Kidney (tissue), 14 donors: Measurements from ENCODE around the gene USP48. TPM values are rescaled to one million over a fixed set of nuclear protein-coding genes. Genes with fewer than 3 reads are reported as not detected.

ENCODE experiments used
- DNase-seq, 5 donors: peaks; one replicate each; pipeline ENCODE4 v3.0.0-alpha.2; 2013 to 2020
- FAIRE-seq: peaks from 2 replicates; lab custom pipeline; 2012; peaks lifted over from hg19 to GRCh38; lab: Jason Lieb, UNC
- H3K27ac ChIP-seq, 2 donors: one replicate each; pipeline ENCODE4 v1.7.0; 2013; ENCODE audit warnings: low read depth in 2 of 2, low read length in 2 of 2, inconsistent platforms in 1 of 2
- H3K27me3 ChIP-seq: one replicate; pipeline ENCODE4 v1.7.1; 2013; ENCODE audit warnings: low read length, inconsistent platforms; ENCODE audit not compliant: control insufficient read depth, insufficient read depth
- H3K36me3 ChIP-seq, 3 donors: one replicate each; pipeline versions ENCODE4 v1.7.0 to v1.7.1; 2013; ENCODE audit warnings: low read length in 3 of 3, control low read depth in 1 of 3, inconsistent platforms in 1 of 3; ENCODE audit not compliant: insufficient read depth in 3 of 3, control insufficient read depth in 2 of 3
- H3K4me1 ChIP-seq, 3 donors: one replicate each; pipeline versions ENCODE4 v1.7.0 to v1.7.1; 2013; ENCODE audit warnings: low read length in 3 of 3, inconsistent platforms in 1 of 3, low read depth in 1 of 3; ENCODE audit not compliant: control insufficient read depth in 2 of 3, insufficient read depth in 2 of 3
- H3K4me3 ChIP-seq, 3 donors: one replicate each; pipeline versions ENCODE4 v1.7.0 to v1.8.1; 2013; ENCODE audit warnings: low read length in 3 of 3, control low read depth in 1 of 3, inconsistent platforms in 1 of 3
- H3K9ac ChIP-seq, 3 donors: one replicate each; pipeline versions ENCODE4 v1.7.0 to v1.7.1; 2013; ENCODE audit warnings: low read length in 3 of 3, control low read depth in 1 of 3, inconsistent platforms in 1 of 3
- H3K9me3 ChIP-seq, 3 donors: one replicate each; pipeline versions ENCODE4 v1.7.0 to v1.7.1; 2013; ENCODE audit warnings: low read length in 3 of 3, control low read depth in 1 of 3, inconsistent platforms in 1 of 3; ENCODE audit not compliant: control insufficient read depth in 2 of 3, insufficient read depth in 1 of 3
- CTCF ChIP-seq: IDR thresholded peaks from 3 replicates; pipeline ENCODE4 v1.5.1; 2012; ENCODE audit warnings: mild to moderate bottlenecking, moderate library complexity, borderline replicate concordance; ENCODE audit not compliant: insufficient read depth; ENCODE audit errors: extremely low read depth
- intact Hi-C: fragments of 100-400 bp; cut with DNase I; formaldehyde crosslinking; loops from one replicate; pipeline ENCODE4 v1.11.1; 2022
- polyA plus RNA-seq: library from polyadenylated mRNA; stranded (reverse); fragments of 350-450 nt; fragmentation: Illumina TruSeq; extraction: RNeasy Lipid Tissue Mini Kit (QIAGEN cat#74804); gene quantifications from one replicate; pipeline ENCODE4 v1.2.3, GENCODE V29; 2014; ENCODE audit warnings: low read depth, low replicate concordance; ENCODE audit not compliant: insufficient read depth
- total RNA-seq: library from RNA; stranded (reverse); fragmentation: NEBNext Ultra II Directional; extraction: Animal tissue kit (Norgen Biotek cat#: 25700); gene quantifications from one replicate; pipeline ENCODE4 v1.2.1, GENCODE V29; 2021
- donor health status: control.
- donor health status: control.
- donor health status: control.
- donor health status: control.
- donor health status: control.
- donor health status: DM: yes; HTN: yes; CAD: no.
- donor health status: Normal renal cell carcinoma (clear cell type).

Gene USP48
- total and polyA plus RNA-seq, 2 donors from 2014 or later, result 16.7 to 62.8 TPM

GRCh38 chr1:21818656-21819055 is 35.7 kb upstream of the USP48 start:
- Histone ChIP-seq H3K9ac (no peak overlapping the region), H3K27ac (no peak overlapping the region), H3K4me3 (no peak overlapping the region), H3K27me3 (no peaks in the 10 kb centered on the region), H3K36me3 (no peaks in the 10 kb centered on the region), H3K4me1 (peaks cover 0 to 2% (median 0%) of the 10 kb centered on the region in 3 donors), H3K9me3 (no peaks in the 10 kb centered on the region)
- no peak for TF ChIP-seq CTCF
- peak in 1 of 5 donors; percentile 43 for DNase-seq
- intact Hi-C loops, result no loop called here
- FAIRE-seq, result no peak

DNA sequence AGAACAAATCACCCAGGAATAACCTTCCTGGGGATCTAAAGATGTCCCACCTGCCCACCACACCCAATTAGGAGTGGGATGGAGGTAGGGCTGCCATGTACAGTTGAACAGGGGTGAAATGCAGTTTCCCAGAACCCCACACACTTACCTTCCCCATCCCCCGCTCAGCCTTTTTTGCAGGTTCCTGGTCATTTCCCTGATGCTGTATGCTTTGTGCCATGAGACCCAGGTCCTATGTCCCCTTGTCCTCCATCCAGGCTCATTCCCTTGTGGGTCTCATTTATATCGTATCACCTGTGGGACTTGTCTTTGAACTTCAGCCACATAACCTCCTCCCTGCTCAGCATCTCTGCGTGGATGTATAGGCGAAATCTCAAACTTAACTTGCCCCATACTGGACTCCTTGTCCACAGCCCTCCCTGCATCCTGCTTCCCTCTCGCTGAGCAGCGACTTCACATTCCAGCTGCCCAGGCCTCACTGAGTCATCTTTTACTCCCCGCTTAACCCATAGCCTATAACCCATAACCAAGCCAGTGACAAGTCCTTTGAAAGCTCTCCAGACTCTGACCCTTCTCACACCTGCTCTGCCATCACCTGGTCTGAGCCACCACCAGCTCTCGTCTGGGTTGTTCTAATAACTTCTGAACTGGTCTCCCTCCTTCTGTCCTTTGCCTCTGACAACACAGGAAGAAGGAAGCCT is 33.8 kb upstream of the USP48 start:
- Histone ChIP-seq H3K36me3 (no peaks in the 10 kb centered on the region), H3K27me3 (no peaks in the 10 kb centered on the region), H3K4me3 (no peak overlapping the region), H3K4me1 (peaks cover 0 to 2% (median 0%) of the 10 kb centered on the region in 3 donors), H3K9me3 (peaks cover 0 to 3% (median 0%) of the 10 kb centered on the region in 3 donors), H3K9ac (no peak overlapping the region), H3K27ac (no peak overlapping the region)
- no peak for DNase-seq
- TF ChIP-seq CTCF, result no peak
- FAIRE-seq, result no peak
- intact Hi-C loops, result no loop called here

- intact Hi-C loops, result no loop called here
- no peak overlapping the region for H3K27ac ChIP-seq
- DNase-seq (no peak), FAIRE-seq (no peak)
- H3K4me1 ChIP-seq, result peaks cover 0 to 2% (median 0%) of the 10 kb centered on the region in 3 donors
- H3K9ac ChIP-seq, result no peak overlapping the region
- H3K36me3 ChIP-seq, result no peaks in the 10 kb centered on the region
- TF ChIP-seq CTCF, result no peak
- H3K9me3 ChIP-seq, result peaks cover 0 to 3% (median 0%) of the 10 kb centered on the region in 3 donors
- no peak overlapping the region for H3K4me3 ChIP-seq
- H3K27me3 ChIP-seq, result no peaks in the 10 kb centered on the region
Observed at GRCh38 chr1:21815724-21816321, 32.9 kb upstream of the USP48 start.
